Fibroblast of pulmonary artery (primary cell): Measurements from ENCODE around the gene NFASC.

Experiments
- DNase-seq: peaks from one replicate; pipeline ENCODE4 v3.0.0-alpha.2; 2010; ENCODE audit warnings: low read depth
- H3K4me3 ChIP-seq: replicated peaks from 2 replicates; pipeline ENCODE4 v1.5.1; 2011; ENCODE audit warnings: low read depth, mild to moderate bottlenecking, control low read depth, low read length, moderate library complexity
- CTCF ChIP-seq: IDR thresholded peaks from 2 replicates; pipeline ENCODE4 v1.5.1; 2011; ENCODE audit warnings: mild to moderate bottlenecking, control low read depth, low read length, inconsistent platforms; ENCODE audit errors: missing control alignments

Gene NFASC

GRCh38 chr1:205041001-205041715 is 170.5 kb downstream of the NFASC start:
- DNase-seq, result no peak
- no peak overlapping the region for H3K4me3 ChIP-seq
- TF ChIP-seq CTCF, result no peak

GRCh38 chr1:205041998-205042910 is 171.6 kb downstream of the NFASC start:
- DNase-seq, result no peak
- no peak for TF ChIP-seq CTCF
- H3K4me3 ChIP-seq, result no peak overlapping the region

GRCh38 chr1:205042911-205043806 is 172.5 kb downstream of the NFASC start, which contains the start of gene CNTN2:
Gene CNTN2, plus strand, starts transcription at chr1:205043212. Its CDS starts 9,974 bp downstream, at chr1:205053186.
- no peak for DNase-seq
- TF ChIP-seq CTCF, result no peak
- H3K4me3 ChIP-seq, result no peak within 1 kb of the TSS

- DNase-seq, result no peak
- no peak overlapping the region for H3K4me3 ChIP-seq
- no peak for TF ChIP-seq CTCF
Measured at GRCh38 chr1:205043866-205044265, 173.2 kb downstream of the NFASC start.

GRCh38 chr1:205044741-205045140 is 174.1 kb downstream of the NFASC start:
- TF ChIP-seq CTCF, result no peak
- no peak for DNase-seq
- H3K4me3 ChIP-seq, result no peak overlapping the region

- no peak overlapping the region for H3K4me3 ChIP-seq
- no peak for DNase-seq
- TF ChIP-seq CTCF, result no peak
Measured at GRCh38 chr1:205045146-205045545, 174.5 kb downstream of the NFASC start.
